AG09319 (cell line): ENCODE results near the gene LATS1.

Experiments used
- DNase-seq: peaks from one replicate; pipeline ENCODE4 v3.0.0-alpha.2; 2010; ENCODE audit warnings: low read depth; ENCODE audit errors: extremely low read depth
- CTCF ChIP-seq: IDR thresholded peaks from 2 replicates; pipeline ENCODE4 v1.5.1; 2011; ENCODE audit warnings: low read depth, mild to moderate bottlenecking, inconsistent platforms, low read length, moderate library complexity

The LATS1 gene

GRCh38 chr6:149648148-149649145 is 69.5 kb downstream of the LATS1 start, which contains the start of gene KATNA1:
TSS of gene KATNA1 (minus strand) at chr6:149648714. CDS start at chr6:149638547, 10,167 bp downstream.
- peak; percentile 34 for DNase-seq
- no peak for TF ChIP-seq CTCF

- no peak for DNase-seq
- TF ChIP-seq CTCF = no peak
Observed at GRCh38 chr6:149646599-149646998, 71.3 kb downstream of the LATS1 start.

GRCh38 chr6:149642829-149643580 is 74.9 kb downstream of the LATS1 start:
- TF ChIP-seq CTCF = no peak
- no peak for DNase-seq

- DNase-seq = peak; percentile 8
- no peak for TF ChIP-seq CTCF
Observed at GRCh38 chr6:149636124-149636523, 81.8 kb downstream of the LATS1 start.

GRCh38 chr6:149634315-149634714 is 83.6 kb downstream of the LATS1 start:
- DNase-seq = no peak

GRCh38 chr6:149628875-149629510 is 88.9 kb downstream of the LATS1 start:
- no peak for TF ChIP-seq CTCF

More at GRCh38 chr6:149634315-149634714, 83.6 kb downstream of the LATS1 start:
- TF ChIP-seq CTCF = no peak

More at GRCh38 chr6:149628875-149629510, 88.9 kb downstream of the LATS1 start:
- no peak for DNase-seq
